Measurements from ENCODE around the gene SKI.

Gene SKI

DNA sequence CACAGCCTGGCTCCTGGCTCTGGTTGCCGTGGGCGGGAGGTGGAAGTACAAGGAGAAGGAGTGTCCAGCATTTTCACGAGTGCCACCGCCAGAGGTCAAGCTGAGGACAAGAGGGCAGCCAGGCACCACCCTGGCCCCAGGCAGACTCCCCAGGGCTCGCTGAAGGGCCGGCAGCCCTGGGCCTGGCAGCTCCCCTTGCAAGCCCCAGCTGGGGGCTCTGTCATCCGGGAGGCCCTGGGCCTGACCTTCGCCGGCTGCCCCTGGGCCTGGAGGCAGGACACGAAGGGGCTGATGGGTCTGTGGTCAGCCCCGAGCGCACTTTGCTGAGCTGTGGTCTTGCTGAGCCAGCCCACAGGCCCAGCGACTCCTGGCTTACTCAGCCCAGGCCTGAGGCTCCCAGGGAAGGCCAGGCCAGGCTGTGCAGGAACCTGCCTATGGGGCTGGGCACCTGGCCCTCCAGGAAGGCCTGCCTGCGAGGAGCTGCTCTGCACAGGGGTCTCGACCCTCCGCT is 88.4 kb downstream of the SKI start:
- H3K4me3 ChIP-seq (ENCODE audit: low read length), result no peak overlapping the region
- DNase-seq (ENCODE audit: low read depth), result no peak
- TF ChIP-seq, protein P1, sequence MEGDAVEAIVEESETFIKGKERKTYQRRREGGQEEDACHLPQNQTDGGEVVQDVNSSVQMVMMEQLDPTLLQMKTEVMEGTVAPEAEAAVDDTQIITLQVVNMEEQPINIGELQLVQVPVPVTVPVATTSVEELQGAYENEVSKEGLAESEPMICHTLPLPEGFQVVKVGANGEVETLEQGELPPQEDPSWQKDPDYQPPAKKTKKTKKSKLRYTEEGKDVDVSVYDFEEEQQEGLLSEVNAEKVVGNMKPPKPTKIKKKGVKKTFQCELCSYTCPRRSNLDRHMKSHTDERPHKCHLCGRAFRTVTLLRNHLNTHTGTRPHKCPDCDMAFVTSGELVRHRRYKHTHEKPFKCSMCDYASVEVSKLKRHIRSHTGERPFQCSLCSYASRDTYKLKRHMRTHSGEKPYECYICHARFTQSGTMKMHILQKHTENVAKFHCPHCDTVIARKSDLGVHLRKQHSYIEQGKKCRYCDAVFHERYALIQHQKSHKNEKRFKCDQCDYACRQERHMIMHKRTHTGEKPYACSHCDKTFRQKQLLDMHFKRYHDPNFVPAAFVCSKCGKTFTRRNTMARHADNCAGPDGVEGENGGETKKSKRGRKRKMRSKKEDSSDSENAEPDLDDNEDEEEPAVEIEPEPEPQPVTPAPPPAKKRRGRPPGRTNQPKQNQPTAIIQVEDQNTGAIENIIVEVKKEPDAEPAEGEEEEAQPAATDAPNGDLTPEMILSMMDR (conservative IDR thresholded peaks at IDR 0.05; ENCODE audit: low read length), result no peak

- no peak overlapping the region for H3K4me3 ChIP-seq (ENCODE audit: low read length)
- DNase-seq (ENCODE audit: low read depth), result no peak
- TF ChIP-seq, protein P1 (conservative IDR thresholded peaks at IDR 0.05; ENCODE audit: low read length), result no peak
Measured at GRCh38 chr1:2317230-2318065, 89.3 kb downstream of the SKI start.

DNA sequence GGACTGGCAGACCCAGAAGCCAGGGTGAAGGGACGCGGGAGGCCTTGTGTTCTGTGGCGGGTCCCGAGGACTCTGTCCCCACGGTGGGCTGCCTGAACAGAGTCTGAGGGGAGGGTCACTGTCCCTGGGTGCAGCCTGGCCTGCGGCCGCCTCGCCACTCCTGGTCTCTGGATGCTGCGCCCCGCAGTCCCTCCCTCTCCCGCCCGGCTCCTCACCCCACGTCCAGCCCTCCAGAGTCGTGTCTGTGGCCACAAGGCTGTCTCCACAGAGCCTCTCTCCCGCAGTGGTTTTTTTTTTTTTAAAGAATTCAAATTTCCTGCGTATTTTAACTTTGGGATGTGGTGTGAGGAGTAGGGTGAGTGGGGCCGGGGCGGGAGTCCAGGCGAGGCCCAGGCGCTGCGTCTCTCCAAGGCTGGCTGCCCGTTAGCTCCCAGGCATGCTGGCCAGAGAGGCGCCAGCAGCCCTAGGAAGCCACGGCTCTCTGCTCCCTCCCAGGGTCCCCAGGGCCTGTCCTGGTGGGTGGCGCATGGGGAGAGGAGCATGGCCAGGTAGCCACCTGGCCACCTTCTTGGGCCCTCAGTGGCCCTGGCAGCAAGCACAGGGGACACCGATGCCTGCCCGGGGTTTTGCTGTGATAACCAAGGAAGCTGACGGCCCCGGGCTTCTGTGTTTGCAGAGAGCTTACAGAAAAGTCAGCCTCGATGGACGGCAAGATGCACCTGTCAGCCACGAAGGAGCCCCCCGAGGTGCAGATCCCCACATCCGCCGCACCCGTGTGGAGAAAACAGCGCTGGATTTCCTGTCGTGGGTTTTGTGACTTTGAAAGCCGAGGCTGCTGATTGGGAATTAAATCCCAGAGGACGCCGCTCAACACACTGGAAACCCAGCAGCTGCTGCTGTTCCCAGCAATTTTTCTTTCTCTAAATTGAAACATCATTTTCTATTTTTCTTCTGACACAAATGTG is 90.5 kb downstream of the SKI start:
- no peak for DNase-seq (ENCODE audit: low read depth)
- H3K4me3 ChIP-seq (ENCODE audit: low read length), result no peak overlapping the region
- TF ChIP-seq, protein P1 (conservative IDR thresholded peaks at IDR 0.05; ENCODE audit: low read length), result no peak

GRCh38 chr1:2319291-2319690 is 91.2 kb downstream of the SKI start:
- H3K4me3 ChIP-seq (ENCODE audit: low read length), result no peak overlapping the region
- TF ChIP-seq, protein P1 (conservative IDR thresholded peaks at IDR 0.05; ENCODE audit: low read length), result no peak
- no peak for DNase-seq (ENCODE audit: low read depth)

GRCh38 chr1:2320006-2320405 is 91.9 kb downstream of the SKI start:
- H3K4me3 ChIP-seq (ENCODE audit: low read length), result no peak overlapping the region
- DNase-seq (ENCODE audit: low read depth), result no peak
- TF ChIP-seq, protein P1 (conservative IDR thresholded peaks at IDR 0.05; ENCODE audit: low read length), result no peak

DNA sequence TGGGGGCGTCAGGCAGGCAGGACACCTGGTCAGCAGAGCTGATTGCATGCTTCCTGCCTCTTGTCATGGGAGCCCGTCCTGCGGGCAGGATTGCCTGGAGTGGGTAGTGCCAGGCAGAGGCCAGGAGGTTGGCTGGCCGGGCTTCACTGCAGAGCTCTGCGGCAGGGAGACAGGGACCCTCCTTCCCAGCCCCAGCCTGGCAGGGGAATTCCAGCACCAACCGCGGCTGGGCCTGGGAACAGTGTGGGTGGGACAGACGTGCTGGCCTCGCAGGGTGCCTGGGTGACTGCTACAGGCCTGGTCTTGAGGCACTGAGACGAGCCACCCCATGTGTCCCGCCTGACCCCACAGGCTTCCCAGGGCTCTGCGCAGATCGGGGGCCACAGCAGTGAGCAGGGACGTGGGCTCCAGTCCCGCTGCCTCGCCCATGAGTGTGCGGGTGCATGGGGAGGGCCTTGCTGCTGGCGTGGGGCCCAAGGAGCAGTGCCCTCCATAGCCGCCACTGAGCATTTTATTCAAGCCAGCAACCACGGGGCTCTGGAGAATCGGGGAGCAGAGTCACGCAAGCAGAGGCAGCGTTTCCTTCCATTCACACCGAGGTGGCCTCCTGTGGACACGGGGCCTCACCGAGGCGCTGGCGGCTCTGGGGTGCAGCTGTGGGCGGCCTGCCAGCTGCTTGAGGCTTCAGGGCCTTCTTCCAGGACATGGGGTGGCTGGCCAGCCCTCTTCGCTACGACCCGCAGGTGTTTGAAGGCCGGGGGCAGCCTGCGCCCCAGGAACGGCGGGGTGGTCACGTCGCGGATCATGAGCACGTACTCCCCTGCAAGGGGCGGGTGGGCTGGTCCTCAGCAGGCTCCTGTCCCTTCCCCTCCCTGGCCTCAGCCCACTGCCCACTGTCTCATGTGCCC is 92.9 kb downstream of the SKI start:
- TF ChIP-seq, protein P1 (conservative IDR thresholded peaks at IDR 0.05; ENCODE audit: low read length), result no peak
- DNase-seq (ENCODE audit: low read depth), result no peak
- H3K4me3 ChIP-seq (ENCODE audit: low read length), result no peak overlapping the region

Measured in AG10803 (cell line).